Tibial nerve (tissue), 4 donors: ENCODE data around the gene ZCCHC7.

Experiments used
- EP300 ChIP-seq, 2 donors: sonication (generic); formaldehyde crosslinking; IDR thresholded peaks; one replicate each; pipeline ENCODE4 v1.6.1; 2017; ENCODE audit warnings: antibody characterized with exemption in 2 of 2, mild to moderate bottlenecking in 1 of 2
- POLR2A ChIP-seq, 2 donors: fragments of 450-650 bp; IDR thresholded peaks; one replicate each; pipeline ENCODE4 v1.6.1; 2017; ENCODE audit warnings: antibody characterized with exemption in 2 of 2, mild to moderate bottlenecking in 2 of 2, moderate library complexity in 2 of 2
- TF ChIP-seq, protein P1 (sequence below), 5 experiments: fragments of 200-600 bp in 3 of 5; fragments of 450-650 bp in 2 of 5; sonication (generic) in 3 of 5; IDR thresholded peaks; one replicate each; pipeline ENCODE4 v1.5.1; 2016 to 2019; ENCODE audit warnings: antibody characterized with exemption in 5 of 5, mild to moderate bottlenecking in 3 of 5, moderate library complexity in 2 of 5

DNA sequence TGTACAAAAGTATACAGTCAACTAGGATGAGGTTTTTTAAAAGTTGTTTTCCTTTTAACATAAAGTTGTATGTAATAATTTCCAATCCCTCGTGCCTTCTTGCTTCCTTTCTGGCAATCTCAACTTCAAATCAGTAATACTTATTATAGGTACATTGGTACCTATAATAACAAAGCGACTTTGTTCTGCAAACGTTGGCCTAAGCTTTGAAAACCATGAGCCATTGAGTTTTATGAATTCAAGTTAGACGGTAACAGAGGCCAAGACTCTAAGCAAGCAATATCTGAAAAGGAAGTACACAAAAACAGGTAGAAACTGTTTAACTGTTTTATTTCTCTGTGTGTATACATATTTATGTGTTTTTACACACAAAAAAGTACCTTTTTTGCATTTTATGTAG lies 166.9 kb downstream of the ZCCHC7 start:
- TF ChIP-seq, protein P1, sequence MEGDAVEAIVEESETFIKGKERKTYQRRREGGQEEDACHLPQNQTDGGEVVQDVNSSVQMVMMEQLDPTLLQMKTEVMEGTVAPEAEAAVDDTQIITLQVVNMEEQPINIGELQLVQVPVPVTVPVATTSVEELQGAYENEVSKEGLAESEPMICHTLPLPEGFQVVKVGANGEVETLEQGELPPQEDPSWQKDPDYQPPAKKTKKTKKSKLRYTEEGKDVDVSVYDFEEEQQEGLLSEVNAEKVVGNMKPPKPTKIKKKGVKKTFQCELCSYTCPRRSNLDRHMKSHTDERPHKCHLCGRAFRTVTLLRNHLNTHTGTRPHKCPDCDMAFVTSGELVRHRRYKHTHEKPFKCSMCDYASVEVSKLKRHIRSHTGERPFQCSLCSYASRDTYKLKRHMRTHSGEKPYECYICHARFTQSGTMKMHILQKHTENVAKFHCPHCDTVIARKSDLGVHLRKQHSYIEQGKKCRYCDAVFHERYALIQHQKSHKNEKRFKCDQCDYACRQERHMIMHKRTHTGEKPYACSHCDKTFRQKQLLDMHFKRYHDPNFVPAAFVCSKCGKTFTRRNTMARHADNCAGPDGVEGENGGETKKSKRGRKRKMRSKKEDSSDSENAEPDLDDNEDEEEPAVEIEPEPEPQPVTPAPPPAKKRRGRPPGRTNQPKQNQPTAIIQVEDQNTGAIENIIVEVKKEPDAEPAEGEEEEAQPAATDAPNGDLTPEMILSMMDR (IDR thresholded peaks at IDR 0.05): no peak
- TF ChIP-seq POLR2A (IDR thresholded peaks at IDR 0.05): no peak
- TF ChIP-seq EP300 (IDR thresholded peaks at IDR 0.05): no peak
